Testis (tissue), 3 donors: ENCODE results near the gene SYT12. TPM values are rescaled to one million over a fixed set of nuclear protein-coding genes. Genes with fewer than 3 reads are reported as not detected.
"Not testable (repeated sequence)": the region's sequence is repeated elsewhere in the genome, so short reads cannot be mapped to it uniquely, and the experiment has no call there.

Source experiments
- DNase-seq: peaks from one replicate; pipeline ENCODE4 v3.0.0-alpha.2; 2019
- H3K27ac ChIP-seq, 2 donors: fragments of 200-600 bp; sonication (generic); one replicate each; pipeline ENCODE4 v1.5.1; 2019
- H3K27me3 ChIP-seq: fragments of 200-600 bp; sonication (generic); one replicate; pipeline ENCODE4 v1.5.1; 2019
- H3K36me3 ChIP-seq: fragments of 200-600 bp; sonication (generic); one replicate; pipeline ENCODE4 v1.5.1; 2017; ENCODE audit warnings: low read depth; ENCODE audit errors: missing control alignments
- H3K4me1 ChIP-seq: fragments of 200-600 bp; sonication (generic); one replicate; pipeline ENCODE4 v1.5.1; 2019
- H3K4me3 ChIP-seq, 2 donors: fragments of 200-600 bp; sonication (generic); one replicate each; pipeline ENCODE4 v1.5.1; 2017 to 2019
- H3K9me3 ChIP-seq: fragments of 200-600 bp; sonication (generic); one replicate; pipeline ENCODE4 v1.5.1; 2017
- POLR2A ChIP-seq: fragments of 450-650 bp; IDR thresholded peaks from one replicate; pipeline ENCODE4 v1.6.1; 2017; ENCODE audit warnings: antibody characterized with exemption, mild to moderate bottlenecking, moderate library complexity
- WGBS, 2 donors: methylation state at CpG; one replicate each; pipeline ENCODE4 v1.1.5; 2018; 5-methylcytosine and 5-hydroxymethylcytosine counted together
- intact Hi-C: fragments of 100-400 bp; cut with DNase I; formaldehyde crosslinking; loops from one replicate; pipeline ENCODE4 v1.15.1; 2023; ENCODE audit warnings: low total_unique reads
- polyA plus RNA-seq: library from polyadenylated mRNA; stranded (reverse); fragments of 350-450 nt; fragmentation: Illumina TruSeq; extraction: RNeasy Lipid Tissue Mini Kit (QIAGEN cat#74804); gene quantifications from one replicate; pipeline ENCODE4 v1.2.3, GENCODE V29; 2014; ENCODE audit warnings: low read depth, low replicate concordance; ENCODE audit not compliant: insufficient read depth
- total RNA-seq, 2 donors: library from RNA; depleted of rRNA; stranded (reverse); fragments of >200 nt; gene quantifications; one replicate each; pipeline ENCODE4 v1.2.3, GENCODE V29; 2016
- TF ChIP-seq, protein P1 (sequence below), 3 experiments: fragments of 450-650 bp in 2 of 3; fragments of 200-600 bp in 1 of 3; sonication (generic) in 1 of 3; IDR thresholded peaks; one replicate each; pipeline ENCODE4 v1.5.1; 2016 to 2019; ENCODE audit warnings: antibody characterized with exemption in 3 of 3, mild to moderate bottlenecking in 2 of 3, moderate library complexity in 1 of 3

The SYT12 gene
- total and polyA plus RNA-seq, 3 donors from 2014 or later: 3.4 to 4.2 (median 3.7) TPM

DNA sequence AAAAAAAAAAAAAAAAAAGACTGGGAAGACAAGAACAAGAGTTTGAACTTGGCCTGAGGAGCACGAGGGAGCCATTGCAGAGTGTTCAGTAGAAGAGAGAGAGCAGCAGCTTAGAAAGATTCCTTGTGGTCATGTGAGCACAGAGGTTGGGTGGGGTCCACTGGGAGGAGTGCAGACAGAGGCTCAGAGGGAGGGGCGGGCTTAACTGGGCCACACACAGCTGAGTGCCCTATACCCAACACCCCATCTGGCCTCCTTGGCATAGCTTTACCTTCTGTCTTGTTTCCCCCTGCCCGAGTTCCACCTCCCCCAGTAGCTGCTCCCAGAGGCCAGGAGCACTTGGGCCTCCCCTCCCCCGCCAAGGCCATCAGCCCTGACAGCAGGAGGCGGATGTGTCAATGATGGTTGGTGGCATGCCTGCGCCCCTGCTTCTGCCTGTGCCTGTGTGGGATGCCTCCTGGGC, 35.7 kb upstream of the SYT12 start:
- H3K27ac ChIP-seq: no peak overlapping the region
- intact Hi-C loops: no loop called here
- DNase-seq: no peak
- H3K4me3 ChIP-seq: no peak overlapping the region
- H3K4me1 ChIP-seq: peaks cover 2% of the 10 kb centered on the region
- no peaks in the 10 kb centered on the region for H3K27me3 ChIP-seq
- no peaks in the 10 kb centered on the region for H3K9me3 ChIP-seq
- no peaks in the 10 kb centered on the region for H3K36me3 ChIP-seq
- 65 to 71% methylated on average over 5 to 6 of the region's 6 CpGs for WGBS, 2 donors
- no peak for TF ChIP-seq POLR2A
- TF ChIP-seq, protein P1, sequence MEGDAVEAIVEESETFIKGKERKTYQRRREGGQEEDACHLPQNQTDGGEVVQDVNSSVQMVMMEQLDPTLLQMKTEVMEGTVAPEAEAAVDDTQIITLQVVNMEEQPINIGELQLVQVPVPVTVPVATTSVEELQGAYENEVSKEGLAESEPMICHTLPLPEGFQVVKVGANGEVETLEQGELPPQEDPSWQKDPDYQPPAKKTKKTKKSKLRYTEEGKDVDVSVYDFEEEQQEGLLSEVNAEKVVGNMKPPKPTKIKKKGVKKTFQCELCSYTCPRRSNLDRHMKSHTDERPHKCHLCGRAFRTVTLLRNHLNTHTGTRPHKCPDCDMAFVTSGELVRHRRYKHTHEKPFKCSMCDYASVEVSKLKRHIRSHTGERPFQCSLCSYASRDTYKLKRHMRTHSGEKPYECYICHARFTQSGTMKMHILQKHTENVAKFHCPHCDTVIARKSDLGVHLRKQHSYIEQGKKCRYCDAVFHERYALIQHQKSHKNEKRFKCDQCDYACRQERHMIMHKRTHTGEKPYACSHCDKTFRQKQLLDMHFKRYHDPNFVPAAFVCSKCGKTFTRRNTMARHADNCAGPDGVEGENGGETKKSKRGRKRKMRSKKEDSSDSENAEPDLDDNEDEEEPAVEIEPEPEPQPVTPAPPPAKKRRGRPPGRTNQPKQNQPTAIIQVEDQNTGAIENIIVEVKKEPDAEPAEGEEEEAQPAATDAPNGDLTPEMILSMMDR (IDR thresholded peaks at IDR 0.05): no peak

DNA sequence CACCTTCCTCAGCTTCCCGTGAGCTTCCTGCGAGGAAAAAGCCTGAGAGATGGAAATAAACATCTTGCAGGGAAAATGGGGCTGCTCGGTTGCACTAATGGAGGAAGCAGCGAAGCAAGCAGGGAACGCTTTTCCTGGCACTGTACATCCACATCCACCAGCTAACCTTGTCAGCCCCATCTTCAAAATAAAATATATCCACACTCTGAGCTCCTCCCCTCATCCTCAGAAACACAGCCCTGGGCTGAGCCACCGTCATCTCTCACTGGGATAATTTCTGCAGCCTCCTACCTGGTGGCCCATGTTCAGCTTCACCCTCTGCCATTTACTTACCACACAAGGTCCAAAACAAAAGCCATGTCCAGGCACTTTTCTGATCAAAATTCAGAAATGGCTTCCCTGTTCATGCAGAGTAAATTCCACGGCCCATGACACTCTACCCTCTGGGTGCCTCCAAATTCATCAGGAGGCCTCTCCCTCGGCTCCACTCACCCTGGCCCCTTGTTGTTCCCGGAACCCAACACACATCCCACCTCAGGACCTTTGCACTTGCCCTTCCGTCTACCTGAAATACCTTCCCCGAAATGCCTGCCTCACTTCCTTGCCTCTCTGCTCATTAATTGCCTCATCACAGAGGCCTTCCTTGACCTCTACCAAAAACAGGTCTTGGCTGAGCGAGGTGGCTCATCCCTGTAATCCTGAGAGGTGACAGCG, 34.9 kb upstream of the SYT12 start:
- WGBS, 2 donors: 72 to 85% methylated on average over 11 to 13 of the region's 13 CpGs
- intact Hi-C loops: no loop called here
- Histone ChIP-seq H3K4me1 (no peaks in the 10 kb centered on the region), H3K27ac (no peak overlapping the region), H3K27me3 (no peaks in the 10 kb centered on the region), H3K36me3 (no peaks in the 10 kb centered on the region), H3K4me3 (no peak overlapping the region), H3K9me3 (no peaks in the 10 kb centered on the region)
- TF ChIP-seq, protein P1 (IDR thresholded peaks at IDR 0.05): no peak
- TF ChIP-seq POLR2A: no peak
- no peak for DNase-seq

DNA sequence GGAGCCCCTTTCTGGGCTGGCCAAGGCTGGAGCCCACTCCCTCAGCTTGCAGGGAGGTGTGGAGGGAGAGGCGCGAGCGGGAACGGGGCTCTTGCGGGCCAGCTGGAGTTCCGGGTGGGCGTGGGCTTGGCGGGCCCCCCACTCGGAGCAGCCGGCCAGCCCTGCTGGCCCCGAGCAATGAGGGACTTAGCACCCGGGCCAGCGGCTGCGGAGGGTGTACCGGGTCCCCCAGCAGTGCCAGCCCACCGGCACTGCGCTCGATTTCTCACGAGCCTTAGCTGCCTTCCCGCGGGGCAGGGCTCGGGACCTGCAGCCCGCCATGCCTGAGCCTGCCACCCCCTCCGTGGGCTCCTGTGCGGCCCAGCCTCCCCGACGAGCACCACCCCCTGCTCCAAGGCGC, 34.2 kb upstream of the SYT12 start:
- DNase-seq, H3K36me3 ChIP-seq, H3K4me1 ChIP-seq, H3K9me3 ChIP-seq, H3K27me3 ChIP-seq, intact Hi-C loops, H3K4me3 ChIP-seq, H3K27ac ChIP-seq: not testable (repeated sequence)
- 90% methylated on average over 23 of the region's 28 CpGs; no CpG with 5 or more reads in 1 of the 2 donors for WGBS, 2 donors

DNA sequence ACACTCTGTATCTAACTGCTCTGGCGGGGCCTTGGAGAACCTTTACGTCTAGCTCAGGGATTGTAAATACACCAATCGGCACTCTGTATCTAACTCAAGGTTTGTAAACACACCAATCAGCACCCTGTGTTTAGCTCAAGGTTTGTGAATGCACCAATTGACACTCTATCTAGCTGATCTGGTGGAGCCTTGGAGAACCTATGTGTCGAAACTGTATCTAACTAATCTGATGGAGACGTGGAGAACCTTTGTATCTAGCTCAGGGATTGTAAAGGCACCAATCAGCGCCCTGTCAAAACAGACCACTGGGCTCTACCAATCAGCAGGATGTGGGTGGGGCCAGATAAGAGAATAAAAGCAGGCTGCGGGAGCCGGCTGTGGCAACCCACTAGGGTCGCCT, 33.6 kb upstream of the SYT12 start:
- DNase-seq: peak; percentile 30

DNA sequence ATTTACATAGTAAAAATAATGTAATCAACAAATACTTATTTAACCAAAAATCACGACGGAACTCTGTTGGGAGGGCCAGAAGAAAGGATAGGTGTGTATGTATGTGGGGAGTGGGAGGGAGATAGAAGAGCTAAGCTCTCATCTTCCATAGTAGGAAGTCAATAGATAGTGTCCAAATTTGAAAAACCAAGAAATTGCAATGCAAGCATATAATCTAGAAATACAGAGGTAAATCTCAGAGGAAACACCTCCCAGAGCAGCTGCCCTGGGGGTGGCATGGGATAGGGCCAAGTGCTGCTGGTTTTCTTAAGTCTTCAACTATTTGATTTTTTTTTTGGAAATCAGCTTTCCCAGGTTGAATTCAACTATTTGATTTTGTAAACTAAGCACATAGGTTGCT, 30.9 kb upstream of the SYT12 start:
- TF ChIP-seq, protein P1 (IDR thresholded peaks at IDR 0.05): no peak
- TF ChIP-seq POLR2A: no peak
- H3K27me3 ChIP-seq: no peaks in the 10 kb centered on the region
- H3K27ac ChIP-seq: no peak overlapping the region
- intact Hi-C loops: no loop called here
- H3K4me3 ChIP-seq: no peak overlapping the region
- 69 to 80% methylated on average over 2 of the region's 2 CpGs for WGBS, 2 donors
- no peaks in the 10 kb centered on the region for H3K36me3 ChIP-seq
- peaks cover 8% of the 10 kb centered on the region for H3K4me1 ChIP-seq
- no peaks in the 10 kb centered on the region for H3K9me3 ChIP-seq
- DNase-seq: no peak

More for the DNA sequence above, 33.6 kb upstream of the SYT12 start:
- WGBS, 2 donors: 50 to 66% methylated on average over 8 to 9 of the region's 9 CpGs
- H3K27me3 ChIP-seq, H3K4me3 ChIP-seq, H3K9me3 ChIP-seq, intact Hi-C loops, H3K27ac ChIP-seq, H3K4me1 ChIP-seq, H3K36me3 ChIP-seq: not testable (repeated sequence)
